ENCODE data around the gene MYBPH.

MYBPH gene

DNA sequence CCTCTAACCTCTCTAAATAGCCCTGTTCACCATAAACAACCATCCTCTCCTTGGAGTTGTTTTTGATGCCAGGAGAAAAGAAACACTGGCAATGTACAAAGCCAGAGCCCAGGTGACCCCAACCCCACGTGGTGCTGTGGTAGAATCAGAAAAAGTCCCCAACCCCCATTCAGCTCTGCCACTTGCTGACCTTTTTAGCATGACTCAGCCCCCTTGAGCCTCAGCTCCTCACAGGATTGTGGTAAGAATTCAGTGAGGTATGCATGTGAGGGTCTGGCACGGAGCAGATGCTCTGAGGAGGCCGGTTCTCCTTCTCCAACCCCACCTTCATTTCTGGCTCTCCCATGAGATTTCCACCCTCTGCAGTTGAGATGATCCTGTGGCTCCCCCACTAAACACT, 22.0 kb upstream of the MYBPH start:
- TF ChIP-seq, protein P1, sequence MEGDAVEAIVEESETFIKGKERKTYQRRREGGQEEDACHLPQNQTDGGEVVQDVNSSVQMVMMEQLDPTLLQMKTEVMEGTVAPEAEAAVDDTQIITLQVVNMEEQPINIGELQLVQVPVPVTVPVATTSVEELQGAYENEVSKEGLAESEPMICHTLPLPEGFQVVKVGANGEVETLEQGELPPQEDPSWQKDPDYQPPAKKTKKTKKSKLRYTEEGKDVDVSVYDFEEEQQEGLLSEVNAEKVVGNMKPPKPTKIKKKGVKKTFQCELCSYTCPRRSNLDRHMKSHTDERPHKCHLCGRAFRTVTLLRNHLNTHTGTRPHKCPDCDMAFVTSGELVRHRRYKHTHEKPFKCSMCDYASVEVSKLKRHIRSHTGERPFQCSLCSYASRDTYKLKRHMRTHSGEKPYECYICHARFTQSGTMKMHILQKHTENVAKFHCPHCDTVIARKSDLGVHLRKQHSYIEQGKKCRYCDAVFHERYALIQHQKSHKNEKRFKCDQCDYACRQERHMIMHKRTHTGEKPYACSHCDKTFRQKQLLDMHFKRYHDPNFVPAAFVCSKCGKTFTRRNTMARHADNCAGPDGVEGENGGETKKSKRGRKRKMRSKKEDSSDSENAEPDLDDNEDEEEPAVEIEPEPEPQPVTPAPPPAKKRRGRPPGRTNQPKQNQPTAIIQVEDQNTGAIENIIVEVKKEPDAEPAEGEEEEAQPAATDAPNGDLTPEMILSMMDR (IDR thresholded peaks at IDR 0.05; ENCODE audit: low read length, missing control alignments): no peak
- no peak overlapping the region for H3K4me3 ChIP-seq (replicated peaks; ENCODE audit: low read depth, low read length)
- DNase-seq (ENCODE audit: low read depth): peak; percentile 68

DNA sequence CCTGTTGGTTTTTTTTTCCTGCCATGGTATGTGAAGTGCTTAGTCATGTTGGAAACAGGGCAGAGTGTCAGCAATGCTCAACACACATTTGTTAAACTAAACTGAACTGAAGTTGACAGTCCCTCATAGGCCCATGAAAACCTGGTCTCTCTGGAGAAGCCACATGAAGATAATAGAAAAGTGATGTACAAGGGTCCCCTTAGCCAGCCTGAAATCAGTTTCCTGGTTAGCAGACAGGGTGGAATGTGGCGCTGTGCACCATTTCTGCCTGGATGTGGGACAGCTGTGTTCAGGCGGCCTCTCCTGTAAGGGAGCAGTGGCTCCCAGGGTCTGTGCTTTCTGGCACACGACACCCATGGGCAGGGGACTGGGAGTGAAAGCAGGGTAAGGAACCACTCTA, 20.7 kb upstream of the MYBPH start:
- no peak for DNase-seq (ENCODE audit: low read depth)

DNA sequence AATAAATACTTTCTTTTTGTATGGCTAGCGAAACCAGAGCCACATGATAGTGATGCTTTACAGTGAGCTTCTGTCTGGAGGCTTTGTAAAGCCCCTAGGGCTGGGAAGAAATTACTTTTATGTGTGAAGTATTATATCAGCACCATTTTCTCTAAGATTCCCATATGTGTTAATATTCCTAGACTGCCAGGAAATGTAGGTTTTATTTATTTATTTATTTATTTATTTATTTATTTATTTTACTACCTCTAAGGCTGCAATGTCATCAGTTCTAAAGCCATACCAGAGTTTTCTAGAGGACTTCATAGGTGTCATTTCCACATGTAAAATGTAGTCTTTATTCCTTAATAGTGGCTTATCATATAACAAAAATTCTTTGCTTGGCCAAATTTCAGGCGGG, 15.3 kb upstream of the MYBPH start:
- no peak for DNase-seq (ENCODE audit: low read depth)
- TF ChIP-seq, protein P1 (IDR thresholded peaks at IDR 0.05; ENCODE audit: low read length, missing control alignments): no peak
- no peak overlapping the region for H3K4me3 ChIP-seq (replicated peaks; ENCODE audit: low read depth, low read length)

More for the DNA sequence above, 20.7 kb upstream of the MYBPH start:
- no peak overlapping the region for H3K4me3 ChIP-seq (replicated peaks; ENCODE audit: low read depth, low read length)
- TF ChIP-seq, protein P1 (IDR thresholded peaks at IDR 0.05; ENCODE audit: low read length, missing control alignments): no peak

DNA sequence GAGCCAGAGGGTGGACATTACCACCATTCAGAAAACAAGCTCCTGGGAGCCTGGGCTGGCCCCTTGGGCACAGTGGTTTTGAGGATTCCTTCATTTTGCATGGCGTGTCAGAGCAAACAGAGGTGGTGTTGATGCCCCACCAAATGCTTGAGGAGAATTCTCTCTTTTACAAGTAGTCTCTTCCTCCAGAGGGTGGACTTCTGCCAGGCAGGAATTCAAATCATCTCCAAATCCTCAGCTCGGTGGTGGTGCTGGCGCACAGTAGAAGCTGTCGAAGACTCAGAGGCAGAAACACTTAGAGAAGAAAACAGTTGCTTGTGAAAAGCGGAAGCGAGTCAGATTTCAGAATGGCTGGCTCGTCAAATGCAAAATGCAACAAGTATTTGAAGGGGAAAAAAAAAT, 14.3 kb upstream of the MYBPH start:
- DNase-seq (ENCODE audit: low read depth): no peak
- TF ChIP-seq, protein P1 (IDR thresholded peaks at IDR 0.05; ENCODE audit: low read length, missing control alignments): no peak
- H3K4me3 ChIP-seq (replicated peaks; ENCODE audit: low read depth, low read length): no peak overlapping the region

DNA sequence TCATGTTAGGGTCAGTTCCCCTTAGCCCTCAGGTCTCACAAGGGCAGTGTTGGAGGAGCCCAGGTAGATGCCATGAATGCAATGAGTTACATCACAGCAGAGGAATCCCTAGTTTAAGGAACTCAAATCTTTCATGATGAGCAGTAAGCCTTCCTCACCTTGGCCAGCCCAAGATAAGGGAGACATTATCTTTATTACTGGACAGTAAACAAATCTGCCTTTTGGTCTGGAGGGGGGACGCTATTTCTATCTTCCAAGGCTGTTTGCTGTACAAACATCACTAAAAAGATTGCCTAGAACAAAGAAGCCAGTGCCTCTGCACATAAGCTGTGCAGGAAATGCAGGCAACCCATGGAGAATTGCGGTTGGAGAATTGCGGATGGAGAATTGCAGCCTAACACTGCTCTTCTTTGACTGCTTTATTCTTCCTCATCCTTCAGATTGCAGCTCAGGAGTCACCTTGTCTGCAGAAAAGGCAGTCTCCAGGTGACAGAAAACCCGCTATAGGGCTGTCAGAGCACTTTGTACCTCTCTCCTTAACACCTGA, 13.1 kb upstream of the MYBPH start:
- TF ChIP-seq, protein P1 (IDR thresholded peaks at IDR 0.05; ENCODE audit: low read length, missing control alignments): no peak
- H3K4me3 ChIP-seq (replicated peaks; ENCODE audit: low read depth, low read length): no peak overlapping the region
- no peak for DNase-seq (ENCODE audit: low read depth)

DNA sequence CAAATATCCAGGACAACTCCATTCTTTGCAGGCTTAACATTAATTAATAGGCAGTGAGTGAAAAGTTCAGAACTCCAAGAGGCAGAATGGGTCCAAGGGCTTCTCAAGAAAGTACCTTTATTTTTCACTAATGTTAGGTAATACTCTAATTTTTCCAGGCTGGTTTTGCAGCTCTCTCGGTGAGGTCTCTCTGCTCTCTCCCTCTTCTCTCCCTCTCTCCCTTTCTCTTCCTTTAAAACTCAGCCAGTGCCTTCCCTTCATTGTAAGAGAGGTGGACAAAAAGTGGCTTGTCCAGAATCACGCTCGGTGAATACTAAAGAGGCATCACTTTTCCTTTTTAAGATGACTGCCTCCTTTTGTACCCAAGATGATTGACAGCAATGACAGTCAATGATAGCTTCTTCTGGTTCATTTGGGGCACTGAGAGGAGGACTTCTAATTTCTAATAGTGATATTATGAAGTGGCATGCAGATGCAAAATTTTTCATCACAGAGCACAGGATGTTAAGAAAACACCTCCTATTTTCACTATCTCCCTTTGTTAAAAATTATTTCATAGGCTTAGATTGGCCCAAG, 12.2 kb upstream of the MYBPH start:
- H3K4me3 ChIP-seq (replicated peaks; ENCODE audit: low read depth, low read length): no peak overlapping the region
- no peak for DNase-seq (ENCODE audit: low read depth)
- TF ChIP-seq, protein P1 (IDR thresholded peaks at IDR 0.05; ENCODE audit: low read length, missing control alignments): no peak

DNA sequence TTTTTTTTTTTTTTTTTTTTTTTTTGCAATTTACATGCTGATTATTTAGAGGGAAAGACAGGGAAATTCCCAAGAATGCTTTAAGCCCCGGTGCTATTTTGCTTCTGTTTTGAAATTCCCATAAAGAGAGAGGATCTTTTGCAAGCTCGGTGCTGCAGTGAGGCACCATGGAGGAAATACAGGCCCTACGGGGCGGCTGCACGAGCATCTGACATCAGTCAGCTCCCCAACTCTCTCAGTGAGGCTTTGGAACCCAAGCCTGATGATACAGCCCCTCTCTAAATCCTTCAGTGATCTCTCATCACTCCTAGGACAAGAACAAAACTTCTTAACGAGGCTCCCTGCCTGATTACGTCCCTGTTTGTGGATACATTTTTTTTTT, 11.7 kb upstream of the MYBPH start:
- no peak overlapping the region for H3K4me3 ChIP-seq (replicated peaks; ENCODE audit: low read depth, low read length)
- no peak for DNase-seq (ENCODE audit: low read depth)
- TF ChIP-seq, protein P1 (IDR thresholded peaks at IDR 0.05; ENCODE audit: low read length, missing control alignments): no peak
